ENCODE measurements around the gene VARS1. TPM values are rescaled to one million over a fixed set of nuclear protein-coding genes. Genes with fewer than 3 reads are reported as not detected.
"Not testable (repeated sequence)": the region's sequence is repeated elsewhere in the genome, so short reads cannot be mapped to it uniquely, and the experiment has no call there.

Gene VARS1
- polyA plus RNA-seq (ENCODE audit: insufficient read length): 48.6 TPM

- peak; percentile 89 for DNase-seq
Observed at GRCh38 chr6:31795616-31796298, at the start of gene VARS1. Gene VARS1, minus strand, starts transcription at chr6:31795752. Its CDS starts 535 bp downstream, at chr6:31795217.

DNA sequence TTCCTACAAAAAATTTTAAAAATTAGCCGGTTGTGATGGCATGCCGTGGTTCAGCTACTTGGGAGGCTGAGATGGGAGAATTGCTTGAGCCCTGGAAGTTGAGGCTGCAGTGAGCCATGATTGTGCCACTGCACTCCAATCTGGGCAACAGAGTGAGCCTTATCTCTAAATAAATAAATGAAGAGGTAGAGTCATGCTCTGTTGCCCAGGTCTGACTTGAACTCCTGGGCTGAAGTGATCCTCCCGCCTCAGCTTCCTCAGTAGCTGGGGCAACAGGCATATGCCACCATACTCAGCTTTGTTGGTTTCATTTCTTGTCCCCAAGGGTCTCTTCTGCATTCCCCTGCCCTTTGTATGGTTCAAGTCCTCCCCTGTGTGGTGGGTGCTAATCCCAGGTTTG lies 49.0 kb upstream of the VARS1 start:
- no peak for DNase-seq

DNA sequence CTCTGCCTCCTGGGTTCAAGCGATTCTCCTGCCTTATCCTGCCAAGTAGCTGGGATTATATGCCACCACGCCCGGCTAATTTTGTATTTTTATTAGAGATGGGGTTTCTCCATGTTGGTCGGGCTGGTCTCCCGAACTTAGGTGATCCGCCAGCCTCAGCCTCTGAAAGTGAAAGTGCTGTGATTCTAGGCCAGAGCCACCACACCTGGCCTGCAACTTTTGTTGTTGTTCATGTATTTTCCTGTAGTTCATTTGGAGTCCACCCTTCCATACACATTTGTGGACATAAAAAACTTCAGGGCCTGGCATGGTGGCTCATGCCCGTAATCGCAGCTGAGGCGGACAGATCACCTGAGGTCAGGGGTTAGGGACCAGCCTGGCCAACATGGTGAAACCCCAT lies 46.5 kb upstream of the VARS1 start:
- DNase-seq: no peak

DNA sequence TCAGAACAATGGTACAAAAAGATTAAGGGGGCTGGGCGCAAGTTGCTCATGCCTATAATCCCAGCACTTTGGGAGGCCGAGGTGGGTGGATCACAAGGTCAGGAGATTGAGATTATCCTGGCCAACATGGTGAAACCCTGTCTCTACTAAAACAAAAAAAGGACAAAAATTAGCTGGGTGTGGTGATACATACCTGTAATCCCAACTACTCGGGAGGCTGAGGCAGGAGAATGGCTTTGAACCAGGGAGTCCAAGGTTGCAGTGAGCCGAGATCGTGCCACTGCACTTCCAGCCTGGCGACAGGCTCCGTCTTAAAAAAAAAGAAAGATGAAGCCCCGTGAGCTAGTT lies 44.2 kb upstream of the VARS1 start:
- DNase-seq: not testable (repeated sequence)

- no peak for DNase-seq
Observed at GRCh38 chr6:31838968-31839367, 43.4 kb upstream of the VARS1 start.

DNA sequence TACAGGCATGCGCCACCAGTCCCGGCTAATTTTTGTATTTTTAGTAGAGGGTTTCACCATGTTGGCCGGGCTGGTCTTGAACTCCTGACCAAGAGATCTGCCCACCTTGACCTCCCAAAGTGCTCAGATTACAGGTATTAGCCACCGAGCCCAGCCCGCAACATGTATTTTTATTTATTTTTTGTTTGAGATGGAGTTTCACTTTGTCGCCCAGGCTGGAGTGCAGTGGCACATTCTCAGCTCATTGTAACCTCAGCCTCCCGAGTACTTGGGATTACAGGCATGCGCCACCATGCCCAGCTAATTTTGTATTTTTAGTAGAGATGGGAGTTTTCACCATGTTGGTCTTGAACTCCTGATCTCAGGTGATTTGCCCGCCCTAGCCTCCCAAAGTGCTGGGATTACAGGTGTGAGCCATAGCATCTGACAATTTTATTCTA lies 42.6 kb upstream of the VARS1 start:
- DNase-seq: not testable (repeated sequence)

GRCh38 chr6:31837369-31838113 lies 42.0 kb upstream of the VARS1 start:
- no peak for DNase-seq

DNA sequence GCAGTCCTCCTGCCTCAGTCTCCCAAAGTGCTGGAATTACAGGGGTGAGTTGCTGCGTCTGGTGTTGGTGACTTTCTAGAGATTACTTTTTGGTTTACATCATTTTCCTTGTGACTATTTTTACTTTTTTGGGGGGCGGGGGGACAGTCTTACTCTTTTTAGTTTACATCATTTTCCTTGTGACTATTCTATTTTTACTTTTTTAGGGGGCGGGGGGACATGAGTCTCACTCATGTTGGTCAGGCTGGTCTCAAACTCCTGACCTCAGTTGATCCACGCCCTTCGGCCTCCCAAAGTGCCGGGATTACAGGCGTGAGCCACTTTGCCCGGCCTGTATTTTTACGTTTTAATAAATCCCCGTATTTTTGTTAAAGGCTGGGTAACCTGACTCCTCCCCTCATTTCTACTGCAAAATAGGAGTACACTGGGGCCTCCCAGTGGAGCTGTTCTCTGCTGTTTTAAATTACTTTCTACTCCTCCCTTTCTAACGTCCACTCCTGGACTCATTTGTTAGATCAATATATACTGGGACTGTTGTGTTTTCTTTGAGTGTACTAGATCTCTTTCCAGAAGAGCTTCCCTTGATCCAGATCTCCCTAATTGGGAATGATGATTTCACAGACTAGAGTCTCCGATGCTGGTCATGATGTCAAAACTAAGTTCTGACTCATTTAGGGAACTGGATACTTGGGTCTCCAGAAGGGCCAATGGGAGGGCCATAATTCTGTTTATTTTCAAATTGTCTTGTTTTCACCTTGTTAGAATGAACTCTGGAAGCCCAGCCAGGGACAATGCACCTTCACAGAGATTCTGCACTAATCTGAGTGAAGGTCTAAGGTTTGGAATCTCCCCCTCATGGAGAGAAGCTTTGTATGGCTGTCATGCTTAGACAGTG lies 41.2 kb upstream of the VARS1 start:
- DNase-seq: no peak

DNA sequence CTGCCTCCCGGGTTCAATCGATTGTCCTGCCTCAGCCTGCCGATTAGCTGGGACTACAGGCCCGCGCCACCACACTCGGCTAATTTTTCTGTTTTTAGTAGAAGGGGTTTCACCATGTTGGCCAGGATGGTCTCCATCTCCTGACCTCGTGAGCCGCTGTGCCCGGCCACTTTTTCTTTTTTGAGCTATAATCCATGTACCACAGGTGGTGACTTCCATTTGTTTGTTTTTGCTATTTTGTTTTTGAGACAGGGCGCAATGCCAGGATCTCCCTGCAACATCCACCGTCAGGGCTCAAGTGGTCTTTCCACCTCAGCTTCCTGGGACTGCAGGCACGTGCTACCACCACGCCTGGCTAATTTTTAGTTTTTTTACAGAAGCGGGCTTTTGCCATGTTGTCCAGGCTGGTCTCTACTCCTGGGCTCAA lies 40.5 kb upstream of the VARS1 start:
- DNase-seq: no peak

DNA sequence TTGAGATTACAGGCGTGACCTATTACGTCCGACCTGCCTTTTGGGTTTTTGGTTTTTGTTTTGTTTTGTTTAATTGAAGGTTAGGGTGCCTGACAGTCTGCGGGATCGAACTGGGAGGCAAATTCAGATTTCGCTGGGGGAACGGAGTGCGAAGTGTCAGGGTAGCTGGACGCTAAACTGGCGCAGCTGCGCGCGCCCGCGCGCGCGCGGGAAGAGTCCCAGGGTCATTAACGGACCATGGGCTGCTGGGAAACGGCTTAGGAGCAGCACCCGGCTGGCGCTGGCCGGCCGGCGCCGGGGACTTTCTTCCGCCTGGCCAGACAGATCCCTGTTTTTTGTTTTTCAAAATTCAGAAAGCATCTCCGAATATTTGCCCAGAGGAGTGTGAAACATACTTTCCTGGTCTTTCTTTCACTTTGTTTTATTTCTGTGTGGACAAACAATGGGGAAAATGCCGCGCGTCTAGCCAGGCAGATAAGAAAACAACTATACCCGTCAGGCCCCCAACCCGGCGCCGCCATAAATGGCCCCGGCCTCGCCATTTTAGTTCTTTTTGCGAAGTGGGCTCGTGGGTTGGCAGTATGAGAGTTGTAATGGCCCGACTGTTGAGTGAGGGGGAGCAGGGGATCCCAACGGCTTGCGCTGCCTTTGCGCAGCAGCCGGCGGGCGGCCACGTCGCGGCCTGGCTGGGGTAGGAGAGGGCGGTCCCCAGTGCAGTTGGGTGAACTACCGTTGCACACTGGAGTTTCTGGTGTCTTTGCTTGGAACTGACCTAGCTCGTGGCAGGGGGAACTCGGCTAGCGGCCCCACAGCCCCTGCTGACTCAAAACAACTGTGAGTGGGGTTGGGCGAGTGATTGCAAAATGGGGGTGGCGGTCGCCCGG lies 39.1 kb upstream of the VARS1 start:
- DNase-seq: peak; percentile 94

DNA sequence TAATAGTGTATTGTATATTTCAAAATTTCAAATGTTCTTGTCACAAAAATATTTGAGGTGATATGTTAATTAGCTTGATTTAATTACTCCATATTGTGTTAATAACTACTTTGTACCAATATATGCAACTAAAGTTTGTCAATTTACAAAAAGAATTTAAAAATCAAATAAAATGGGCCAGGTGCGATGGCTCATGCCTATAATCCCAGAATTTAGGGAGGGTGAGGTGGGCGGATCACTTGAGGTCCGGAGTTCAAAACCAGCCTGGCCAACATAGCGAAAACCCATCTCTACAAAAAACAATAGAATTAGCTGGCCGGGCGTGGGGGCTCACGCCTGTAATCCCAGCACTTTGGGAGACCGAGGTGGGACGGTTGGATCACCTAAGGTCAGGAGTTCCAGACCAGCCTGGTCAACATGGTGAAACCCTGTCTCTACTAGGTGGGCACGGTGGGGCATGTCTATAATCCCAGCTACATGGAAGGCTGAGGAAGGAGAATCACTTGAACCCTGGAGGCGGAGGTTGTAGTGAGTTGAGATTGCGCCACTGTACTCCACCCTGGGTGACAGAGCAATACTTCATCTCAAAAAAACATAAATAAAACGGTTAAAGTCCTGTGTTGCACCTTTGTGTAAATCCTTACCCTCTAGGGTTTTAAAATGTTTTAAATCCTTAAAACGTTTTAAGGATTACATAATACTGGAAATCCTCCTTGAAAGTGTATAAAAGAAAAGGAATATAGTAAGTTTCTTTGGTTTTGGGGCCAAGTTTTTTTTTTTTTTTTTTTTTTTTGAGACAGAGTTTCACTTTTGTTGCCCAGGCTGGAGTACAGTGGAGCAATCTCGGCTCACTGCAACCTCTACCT lies 36.0 kb upstream of the VARS1 start:
- DNase-seq: no peak

DNA sequence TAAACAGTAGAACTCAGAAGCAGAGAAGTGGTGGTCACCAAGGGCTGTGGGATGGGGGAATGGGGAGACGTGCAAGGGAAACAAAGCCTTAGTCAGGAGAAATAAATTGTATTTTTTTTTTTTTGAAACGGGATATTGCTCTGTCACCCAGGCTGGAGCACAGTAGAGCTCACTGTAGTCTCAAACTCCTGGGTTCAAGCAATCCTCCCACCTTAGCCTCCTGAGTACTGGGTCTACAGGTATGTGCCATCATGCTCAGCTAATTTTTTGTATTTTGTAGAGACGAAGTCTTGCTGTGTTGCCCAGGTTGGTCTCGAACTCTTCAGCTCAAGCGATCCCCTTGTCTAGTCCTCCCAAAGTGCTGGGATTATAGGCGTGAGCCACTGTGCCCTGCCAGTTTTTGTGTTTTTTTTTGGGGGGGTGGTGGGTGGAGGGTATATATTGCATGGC lies 35.4 kb upstream of the VARS1 start:
- DNase-seq: no peak

GRCh38 chr6:31829633-31830283 lies 34.2 kb upstream of the VARS1 start:
- DNase-seq: peak; percentile 67

DNA sequence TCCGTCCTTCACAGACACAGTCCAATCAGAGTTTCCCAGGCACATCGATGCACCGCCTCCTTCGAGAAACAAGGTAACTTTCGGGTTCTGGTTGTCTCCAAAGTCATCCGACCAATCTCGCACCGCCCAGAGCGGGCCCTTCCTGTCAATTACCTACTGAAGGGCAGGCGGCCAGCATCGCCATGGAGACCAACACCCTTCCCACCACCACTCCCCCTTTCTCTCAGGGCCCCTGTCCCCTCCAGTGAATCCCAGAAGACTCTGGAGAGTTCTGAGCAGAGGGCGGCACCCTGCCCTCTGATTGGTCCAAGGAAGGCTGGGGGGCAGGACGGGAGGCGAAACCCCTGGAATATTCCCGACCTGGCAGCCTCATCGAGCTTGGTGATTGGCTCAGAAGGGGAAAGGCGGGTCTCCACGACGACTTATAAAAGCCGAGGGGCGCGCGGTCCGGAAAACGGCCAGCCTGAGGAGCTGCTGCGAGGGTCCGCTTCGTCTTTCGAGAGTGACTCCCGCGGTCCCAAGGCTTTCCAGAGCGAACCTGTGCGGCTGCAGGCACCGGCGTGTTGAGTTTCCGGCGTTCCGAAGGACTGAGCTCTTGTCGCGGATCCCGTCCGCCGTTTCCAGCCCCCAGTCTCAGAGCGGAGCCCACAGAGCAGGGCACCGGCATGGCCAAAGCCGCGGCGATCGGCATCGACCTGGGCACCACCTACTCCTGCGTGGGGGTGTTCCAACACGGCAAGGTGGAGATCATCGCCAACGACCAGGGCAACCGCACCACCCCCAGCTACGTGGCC lies 31.9 kb upstream of the VARS1 start, which contains the start of gene HSPA1B:
TSS of gene HSPA1B (plus strand) at position 453 of the 794 bp plus-strand sequence. CDS start at position 666, 213 bp downstream.
- peak; percentile 99 for DNase-seq

GRCh38 chr6:31826793-31827285 lies 31.3 kb upstream of the VARS1 start:
- DNase-seq: peak; percentile 94

- no peak for DNase-seq
Observed at GRCh38 chr6:31825553-31825952, 30.0 kb upstream of the VARS1 start.

DNA sequence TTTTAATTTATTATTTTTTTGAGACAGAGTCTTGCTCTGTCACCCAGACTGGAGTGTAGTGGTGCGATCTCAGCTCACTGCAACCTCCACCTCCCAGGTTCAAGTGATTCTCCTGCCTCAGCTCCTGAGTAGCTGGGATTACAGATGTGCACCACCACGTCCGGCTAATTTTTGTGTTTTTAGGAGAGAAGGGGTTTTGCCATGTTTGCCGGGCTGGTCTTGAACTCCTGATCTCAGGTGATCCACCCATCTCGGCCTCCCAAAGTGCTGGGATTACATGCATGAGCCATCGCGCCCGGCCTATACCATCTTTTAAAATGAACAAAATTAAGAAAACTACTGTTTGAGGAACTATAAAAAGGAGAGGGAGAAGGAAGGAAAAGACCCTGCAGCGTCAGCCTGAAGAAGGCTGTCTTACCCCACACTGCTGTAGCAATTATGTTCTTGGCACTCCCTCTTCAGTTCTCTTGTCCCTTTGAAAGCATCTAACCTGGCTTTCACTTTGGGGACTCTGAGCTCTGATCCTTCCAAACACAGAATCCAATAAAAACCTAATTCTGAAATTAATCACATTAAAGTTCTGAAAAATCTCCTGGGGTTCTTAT lies 28.1 kb upstream of the VARS1 start:
- DNase-seq: not testable (repeated sequence)

GRCh38 chr6:31822036-31822821 lies 26.7 kb upstream of the VARS1 start:
- DNase-seq: peak; percentile 71

Data from hindlimb muscle (tissue), 1 donor.